ENCODE results near the gene ID2. TPM values are rescaled to one million over a fixed set of nuclear protein-coding genes. Genes with fewer than 3 reads are reported as not detected.

The ID2 gene
- total and polyA plus RNA-seq, 2 of the 13 experiments (the other 11 are each of a cell fraction or from before 2014, with no cell fraction given): 214 to 719 TPM

GRCh38 chr2:8633735-8634313, 48.0 kb upstream of the ID2 start (continued):
- TF ChIP-seq ZNF343 (CRISPR knock-in tag; IDR thresholded peaks at IDR 0.05) (peak; percentile 76; the same call in 1 of the 2 replicates), ZSCAN21 (CRISPR knock-in tag; IDR thresholded peaks at IDR 0.05; ENCODE audit: borderline replicate concordance) (peak; percentile 56; the same call in 1 of the 2 replicates), ZNF75D (CRISPR knock-in tag; IDR thresholded peaks at IDR 0.05; ENCODE audit: borderline replicate concordance) (no peak), ZNF703 (CRISPR knock-in tag; IDR thresholded peaks at IDR 0.05; ENCODE audit: borderline replicate concordance) (no peak), ZBTB43 (CRISPR knock-in tag; conservative IDR thresholded peaks at IDR 0.05) (no peak), CREM (IDR thresholded peaks at IDR 0.05) (peak; percentile 70), CREM (CRISPR knock-in tag; IDR thresholded peaks at IDR 0.05) (no peak), ISX (CRISPR knock-in tag; conservative IDR thresholded peaks at IDR 0.05) (no peak), MYC (CRISPR knock-in tag; IDR thresholded peaks at IDR 0.05; ENCODE audit: borderline replicate concordance) (peak; percentile 56; the same call in 1 of the 2 replicates), CSRNP1 (CRISPR knock-in tag; IDR thresholded peaks at IDR 0.05) (peak; percentile 88; the same call in 1 of the 2 replicates), ZNF138 (CRISPR knock-in tag; IDR thresholded peaks at IDR 0.05; ENCODE audit: low read depth) (no peak), ZBTB39 (CRISPR knock-in tag; IDR thresholded peaks at IDR 0.05) (no peak), ZNF446 (CRISPR knock-in tag; IDR thresholded peaks at IDR 0.05) (no peak), JDP2 (CRISPR knock-in tag; IDR thresholded peaks at IDR 0.05; ENCODE audit: borderline replicate concordance) (no peak), FOXP4 (CRISPR knock-in tag; IDR thresholded peaks at IDR 0.05) (peak; percentile 91), JUNB (CRISPR knock-in tag; IDR thresholded peaks at IDR 0.05; ENCODE audit: borderline replicate concordance) (peak; percentile 95), ZNF7 (CRISPR knock-in tag; IDR thresholded peaks at IDR 0.05) (no peak), CEBPZ (IDR thresholded peaks at IDR 0.05; ENCODE audit: low read length) (no peak)

Data from HepG2 (cell line).